HG03095 (cell line): Measurements from ENCODE around the gene ARMH3.

Experiments used
- ATAC-seq: cut with Tn5 transposase; IDR thresholded peaks from one replicate; pipeline ENCODE4 v1.9.1; 2021; ENCODE audit warnings: moderate library complexity; ENCODE audit not compliant: unreplicated experiment

Gene ARMH3

DNA sequence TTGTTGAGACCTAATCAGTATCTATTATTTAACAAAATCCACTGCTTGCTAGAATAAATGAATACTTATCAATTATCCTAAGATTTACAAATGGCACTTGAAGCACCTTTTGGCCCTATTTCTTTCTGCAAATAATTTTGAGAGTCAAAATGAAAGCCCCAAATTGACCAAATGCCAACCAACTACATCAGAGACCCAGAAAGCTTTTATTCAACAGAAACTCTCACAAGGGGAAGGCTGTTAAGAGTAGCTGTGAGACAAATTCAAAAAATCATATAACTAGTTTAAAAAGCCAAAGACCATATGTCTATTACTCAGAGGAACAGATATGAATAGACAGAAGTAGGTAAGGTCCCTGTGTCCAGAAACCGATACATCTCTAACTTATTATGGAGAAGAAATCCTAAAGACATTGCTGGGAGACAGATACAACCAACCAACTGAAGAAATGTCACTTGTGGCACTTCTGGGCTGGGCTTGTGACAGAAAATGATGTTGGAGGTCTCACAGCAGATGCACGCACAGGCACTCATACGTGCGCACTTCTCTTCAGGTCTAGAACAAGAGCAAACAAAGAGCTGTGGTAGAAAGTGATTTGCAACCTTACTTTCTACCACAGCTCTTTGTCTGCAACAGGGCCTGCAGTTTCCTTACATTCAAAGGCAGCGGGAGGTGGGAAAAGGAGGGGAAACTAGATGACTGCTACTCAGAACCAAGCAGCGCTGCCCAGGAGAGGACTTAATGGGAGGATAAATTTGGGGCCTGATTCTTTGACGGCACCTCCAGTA is 153.7 kb downstream of the ARMH3 start:
- peak; percentile 46 for ATAC-seq

DNA sequence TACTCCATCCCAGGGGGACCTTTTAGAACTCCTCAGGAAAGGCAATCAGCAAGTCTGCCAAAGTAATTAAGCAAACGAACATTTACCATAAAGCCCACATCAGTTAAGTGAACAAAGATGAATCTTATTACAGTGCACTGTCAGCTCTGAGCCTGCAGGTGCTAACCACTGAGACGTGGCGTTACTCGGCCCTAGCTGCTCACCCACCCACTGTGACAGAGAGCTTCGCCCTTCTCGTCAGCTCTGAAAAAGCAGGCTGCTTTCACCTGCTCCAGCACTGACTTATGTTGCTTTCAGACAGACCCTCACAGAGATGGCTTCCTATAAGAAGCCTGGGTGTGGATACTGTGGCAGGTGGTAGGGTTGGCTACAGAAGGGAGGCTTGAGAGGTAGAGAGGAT is 154.6 kb downstream of the ARMH3 start:
- peak; percentile 48 for ATAC-seq

DNA sequence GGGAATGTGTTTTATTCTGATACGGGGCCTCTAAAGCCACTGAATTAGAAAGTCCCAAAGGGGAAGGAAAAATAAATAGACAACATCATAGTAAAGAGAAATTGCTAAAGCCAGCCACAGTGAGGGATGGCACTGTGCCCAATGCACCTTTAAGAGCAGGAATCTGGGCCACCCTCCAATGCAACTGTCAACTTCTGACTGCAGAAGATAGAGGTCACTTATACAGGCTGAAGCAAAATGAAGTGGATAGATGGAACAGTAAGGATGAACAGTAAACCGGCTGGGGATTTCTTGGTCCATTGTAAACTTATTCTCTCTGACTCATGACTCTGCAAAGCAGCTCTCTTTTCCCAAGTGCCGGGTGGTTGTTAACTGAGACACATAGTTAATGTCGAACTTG is 158.3 kb downstream of the ARMH3 start:
- no peak for ATAC-seq

DNA sequence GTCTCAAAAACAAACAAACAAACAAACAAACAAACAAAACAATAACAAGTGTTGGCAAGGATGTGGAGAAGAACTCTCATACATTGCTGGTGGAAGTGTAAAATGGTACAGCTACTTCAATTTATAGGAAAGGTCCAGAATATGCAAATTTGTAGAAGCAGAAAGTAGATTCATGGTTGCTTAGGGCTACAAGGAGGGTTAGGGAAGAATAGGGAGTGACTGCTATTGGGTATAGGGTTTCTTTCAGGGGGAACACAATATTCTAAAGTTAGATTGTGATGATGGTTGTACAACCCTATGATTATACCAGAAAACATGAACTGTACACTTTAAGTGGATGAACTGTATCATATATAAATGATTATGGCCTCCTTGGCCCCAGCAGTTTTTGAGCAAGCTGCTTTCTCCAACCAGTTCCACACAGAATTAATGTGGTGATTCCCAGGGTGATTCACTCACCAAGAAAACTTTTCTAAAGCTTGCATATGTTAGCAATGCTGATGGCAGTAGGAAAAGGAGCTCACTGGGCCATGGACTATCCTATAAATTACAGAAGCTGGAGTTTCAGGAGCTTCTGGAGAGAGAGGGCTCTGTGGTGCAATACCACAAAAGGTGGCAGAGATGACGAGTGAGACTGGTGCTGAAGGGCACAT is 159.6 kb downstream of the ARMH3 start:
- ATAC-seq = no peak

DNA sequence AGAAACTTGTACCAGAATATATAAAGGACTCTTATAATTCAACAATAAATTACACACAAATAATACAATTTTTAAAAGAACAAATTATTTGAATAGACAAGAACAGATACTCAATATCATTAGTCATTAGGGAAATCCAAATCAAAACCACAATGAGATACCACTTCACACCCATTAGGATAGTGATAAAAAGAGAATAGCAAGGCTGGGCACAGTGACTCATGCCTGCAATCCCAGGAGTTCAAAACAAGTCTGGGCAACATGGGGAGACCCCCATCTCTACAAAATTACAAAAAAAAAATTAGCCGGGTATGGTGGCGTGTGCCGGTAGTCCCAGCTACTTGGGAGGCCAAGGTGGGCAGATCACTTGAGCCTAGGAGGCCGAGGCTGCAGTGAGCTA is 160.2 kb downstream of the ARMH3 start:
- ATAC-seq = no peak

DNA sequence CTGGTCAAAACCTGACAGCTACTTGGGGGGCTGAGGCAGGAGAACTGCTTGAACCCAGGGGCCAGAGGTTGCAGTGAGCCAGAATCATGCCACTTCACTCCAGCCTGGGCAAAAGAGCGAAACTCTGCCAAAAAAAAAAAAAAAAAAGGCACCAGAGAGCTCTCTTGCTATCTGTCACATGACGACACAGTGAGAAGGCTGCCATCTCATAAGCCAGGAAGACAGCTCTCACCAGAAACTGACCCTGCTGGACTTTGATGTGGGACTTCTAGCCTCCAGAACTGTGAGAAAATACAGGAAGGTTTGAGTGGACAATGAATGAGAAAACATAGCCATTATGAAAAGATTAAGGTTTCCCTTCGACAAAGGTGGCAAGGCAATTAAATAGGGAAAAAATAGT is 161.2 kb downstream of the ARMH3 start:
- no peak for ATAC-seq

DNA sequence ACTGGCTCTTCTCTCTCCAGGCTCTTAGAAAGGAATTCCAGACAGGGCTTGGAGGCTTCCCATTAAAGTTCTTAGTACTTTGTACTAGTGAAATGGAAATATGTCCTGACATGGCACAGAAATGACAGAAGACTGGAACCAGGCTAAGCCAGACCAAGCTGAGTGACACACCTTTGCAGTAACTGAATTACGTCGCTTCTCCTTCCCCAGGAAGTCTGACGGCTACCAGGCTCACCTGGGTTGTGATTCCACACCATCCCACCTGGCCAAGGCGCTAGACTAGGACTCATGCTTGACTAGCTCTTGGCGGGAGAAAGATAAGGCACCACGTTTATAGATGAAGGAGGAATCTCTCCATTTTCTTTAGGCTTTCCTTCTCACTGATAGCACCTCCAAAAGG is 161.7 kb downstream of the ARMH3 start:
- no peak for ATAC-seq

DNA sequence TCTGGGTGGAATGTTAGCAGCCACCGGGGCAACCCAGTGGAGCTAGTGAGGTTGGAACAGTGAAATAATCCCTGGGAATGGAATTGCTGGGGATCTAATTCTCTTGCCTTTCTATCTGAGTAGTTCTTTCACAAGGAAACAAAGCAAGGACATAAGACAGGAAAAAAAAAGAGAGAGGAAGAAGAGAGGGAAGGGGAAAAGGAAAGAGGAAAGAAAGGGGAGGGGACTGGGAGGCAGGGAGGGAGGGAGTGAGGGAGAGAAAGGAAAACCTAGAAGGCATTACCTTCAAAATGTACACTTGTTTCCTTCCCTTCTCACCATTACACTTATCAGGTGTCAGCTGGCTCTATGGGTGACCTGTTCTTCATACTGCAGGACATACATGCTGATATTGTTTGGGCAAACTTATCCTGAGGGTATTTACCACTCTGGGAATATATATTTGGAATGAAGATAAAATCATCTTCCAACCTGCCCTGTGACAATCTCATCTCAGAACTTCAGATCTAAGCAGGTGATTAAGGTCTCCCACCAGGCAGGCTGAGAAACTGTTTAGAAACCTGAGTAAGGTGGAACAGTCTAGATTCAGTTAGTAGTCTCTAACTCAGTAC is 162.4 kb downstream of the ARMH3 start:
- no peak for ATAC-seq

DNA sequence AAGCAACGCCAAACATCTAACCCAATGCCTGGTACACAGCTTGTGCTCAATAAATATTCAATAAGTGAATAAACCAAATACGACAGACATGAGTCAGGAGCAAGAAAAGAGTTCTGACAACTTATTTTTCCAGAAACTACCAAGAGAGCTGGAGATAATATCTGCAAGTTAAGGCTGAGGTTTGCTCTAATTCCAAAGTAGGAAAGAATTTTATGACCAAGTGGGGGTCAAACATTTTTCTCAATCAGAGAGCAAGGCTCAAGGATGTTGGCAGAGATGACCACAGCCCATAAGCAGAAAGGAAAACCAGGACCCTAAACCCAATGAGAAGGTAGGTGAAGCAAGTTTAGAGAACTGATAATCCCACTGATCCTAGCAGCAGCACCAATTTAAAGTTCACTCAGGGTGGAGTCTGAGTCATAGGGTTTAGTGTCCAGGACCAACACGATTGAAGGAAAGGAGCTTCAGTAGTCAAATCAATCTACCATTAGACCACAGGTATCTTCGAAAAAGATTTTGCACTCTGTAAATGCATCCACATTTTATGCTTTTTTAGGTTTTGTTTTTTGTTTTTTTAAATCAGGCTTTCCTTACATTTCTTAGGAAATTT is 163.1 kb downstream of the ARMH3 start:
- ATAC-seq = no peak

DNA sequence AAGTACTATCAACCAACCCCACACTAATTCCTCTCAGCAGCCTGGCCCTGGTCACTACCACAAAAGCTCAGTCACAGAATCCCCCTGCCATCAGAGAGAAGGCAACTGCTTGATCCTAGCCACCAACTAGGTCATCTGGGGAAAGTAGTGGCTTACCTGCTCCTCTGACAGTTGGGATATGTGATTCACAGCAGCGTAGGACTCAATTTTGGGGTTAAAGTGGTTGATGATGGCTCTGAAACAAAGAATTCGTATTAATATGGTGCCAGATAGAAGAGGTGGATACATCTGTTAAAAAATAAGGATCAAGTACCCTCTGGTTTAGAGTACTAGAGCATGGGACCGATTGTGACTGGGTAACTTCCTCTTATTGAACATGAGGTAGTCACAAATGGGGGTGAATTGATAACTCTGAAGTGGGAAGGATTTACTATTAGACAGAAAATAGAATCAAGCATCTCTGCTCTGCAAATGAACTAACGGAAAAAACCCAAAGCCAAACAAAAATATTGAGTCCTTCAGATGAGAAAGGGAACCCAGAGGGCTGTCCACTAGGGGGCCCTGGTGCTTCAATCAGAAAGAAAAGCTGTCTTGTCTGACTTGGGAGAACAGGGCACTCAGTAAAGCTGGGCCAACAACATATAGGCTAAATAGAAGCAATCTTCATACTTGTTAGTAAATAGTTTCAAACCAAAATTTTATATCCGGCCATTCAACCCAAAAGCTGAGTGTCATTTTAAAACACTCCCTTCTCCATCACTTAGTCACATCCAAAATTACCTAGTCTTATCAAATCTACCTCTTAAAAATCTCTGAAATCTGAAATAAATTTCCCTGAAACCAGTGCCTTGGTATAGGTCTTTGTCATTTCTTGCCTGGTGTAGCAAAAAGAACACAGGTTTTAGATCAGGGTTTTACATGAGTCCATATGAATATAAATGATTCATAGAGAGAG is 166.4 kb downstream of the ARMH3 start:
- peak; percentile 54 for ATAC-seq

DNA sequence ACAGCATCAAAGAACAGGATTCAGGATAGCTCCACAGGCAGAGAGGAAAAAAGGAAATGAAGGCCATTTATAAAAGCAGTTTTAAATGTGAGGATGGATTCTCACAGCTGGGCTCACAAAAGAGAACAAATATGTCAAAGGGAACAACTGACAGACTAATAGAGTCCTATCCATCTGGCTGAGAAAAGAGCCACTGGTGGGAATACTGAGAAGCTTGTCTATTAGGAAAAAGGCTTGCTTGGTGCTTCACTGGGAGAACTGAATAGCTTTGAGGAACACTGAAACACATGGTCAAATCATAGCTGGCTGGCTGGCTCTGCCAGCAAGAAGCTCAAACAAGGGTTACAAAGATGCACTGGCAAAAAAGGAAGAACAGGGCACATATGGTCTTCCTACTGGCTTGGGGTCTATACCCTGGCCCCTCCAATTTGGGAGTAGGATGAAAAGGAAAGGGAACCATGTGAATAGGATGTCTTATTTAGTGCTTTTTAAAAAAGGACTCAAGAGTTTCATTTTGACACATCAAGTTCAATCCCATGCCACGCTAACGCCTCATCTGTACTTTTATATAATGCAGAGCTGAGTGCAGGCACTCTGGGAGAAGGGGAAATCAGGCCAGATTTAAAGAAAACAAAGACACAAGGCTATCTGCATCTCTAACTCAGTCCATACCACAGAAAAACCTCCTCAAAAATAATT is 167.6 kb downstream of the ARMH3 start:
- no peak for ATAC-seq

DNA sequence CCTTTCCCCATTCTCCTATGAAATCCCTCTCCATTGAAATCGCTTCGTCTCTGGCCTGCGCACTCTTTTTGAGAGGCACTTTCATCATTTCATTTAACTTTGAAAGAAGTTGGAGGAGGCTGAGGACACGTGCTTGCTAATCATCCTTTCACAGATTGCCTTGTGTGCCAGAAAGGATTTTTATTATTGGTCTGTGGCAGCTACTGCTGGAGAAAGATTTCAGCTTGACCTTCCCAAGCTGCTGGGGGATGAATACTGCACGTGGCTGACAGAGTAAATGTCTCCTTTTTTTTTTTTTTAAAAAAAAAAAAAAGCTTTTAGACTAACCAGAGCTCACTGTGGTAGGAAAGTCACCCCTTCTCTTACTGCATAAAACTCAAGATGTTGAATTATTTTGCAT is 168.2 kb downstream of the ARMH3 start:
- no peak for ATAC-seq

DNA sequence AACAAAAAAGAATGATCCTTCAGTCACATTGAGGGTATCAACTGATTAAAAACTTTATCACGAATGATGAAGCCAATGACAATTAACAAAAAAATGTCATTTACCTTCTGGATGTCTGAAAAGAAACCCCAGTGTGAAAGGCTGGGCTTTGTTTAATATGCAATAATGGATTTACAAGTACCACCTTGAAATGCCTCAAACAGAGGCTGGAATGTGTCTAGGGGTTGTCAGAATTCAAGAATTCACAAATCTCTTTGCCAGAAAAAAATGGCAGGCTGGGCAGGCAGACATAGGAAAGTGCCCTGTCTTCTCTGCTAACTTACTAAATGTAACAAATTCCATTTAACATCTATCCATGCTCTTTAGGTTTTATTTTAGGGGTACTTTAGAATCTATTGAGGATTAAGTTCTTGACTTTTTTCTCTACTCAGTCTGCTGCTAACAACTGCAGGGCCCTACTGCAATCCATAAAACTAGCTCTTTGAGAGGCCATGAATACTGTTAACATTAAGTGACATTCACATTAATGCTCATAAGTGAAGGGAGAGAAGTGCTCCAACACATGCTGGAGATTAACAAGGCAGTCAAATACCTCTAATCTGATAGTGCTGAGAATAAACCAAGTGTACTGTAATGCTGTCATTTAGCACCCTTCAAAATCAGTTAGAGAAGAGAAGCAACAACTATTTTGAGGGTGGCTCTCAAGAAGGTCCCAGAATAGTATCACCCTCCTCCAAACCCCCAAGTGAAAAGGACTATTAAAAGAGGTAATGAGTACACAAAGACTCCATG is 169.3 kb downstream of the ARMH3 start:
- no peak for ATAC-seq

DNA sequence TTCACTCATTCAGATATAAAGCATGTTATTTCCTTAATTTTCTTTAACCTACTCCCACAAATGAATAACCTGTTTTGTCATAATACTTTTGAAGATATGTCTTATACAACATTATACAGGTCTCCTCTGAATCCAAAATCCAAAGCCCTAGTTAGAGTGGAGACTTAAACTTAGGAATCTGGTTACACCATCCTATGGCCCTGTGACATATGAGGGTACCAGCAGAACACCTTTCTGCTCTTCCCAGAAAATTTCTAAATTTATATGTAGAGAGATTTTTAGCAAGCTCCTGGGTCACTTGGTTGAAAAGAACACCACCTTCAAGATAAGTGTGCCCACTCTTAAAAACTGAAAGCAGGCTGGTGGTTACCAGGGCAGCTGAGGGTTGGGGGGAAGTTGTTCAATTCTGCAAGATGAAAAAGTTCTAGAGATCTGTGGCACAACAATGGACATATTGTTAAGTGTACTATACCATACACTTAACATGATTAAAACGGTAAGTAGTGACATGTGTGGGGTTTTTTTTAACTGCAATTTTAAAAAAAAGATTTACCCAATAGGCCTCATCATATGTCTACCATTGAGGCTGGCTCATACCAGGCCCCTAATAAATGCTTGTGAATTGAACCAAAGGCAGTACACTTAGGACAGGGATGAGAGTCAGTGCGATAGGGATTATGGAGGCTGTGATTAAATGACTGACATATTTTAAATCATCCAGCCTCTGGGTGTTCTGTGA is 174.8 kb downstream of the ARMH3 start:
- no peak for ATAC-seq

DNA sequence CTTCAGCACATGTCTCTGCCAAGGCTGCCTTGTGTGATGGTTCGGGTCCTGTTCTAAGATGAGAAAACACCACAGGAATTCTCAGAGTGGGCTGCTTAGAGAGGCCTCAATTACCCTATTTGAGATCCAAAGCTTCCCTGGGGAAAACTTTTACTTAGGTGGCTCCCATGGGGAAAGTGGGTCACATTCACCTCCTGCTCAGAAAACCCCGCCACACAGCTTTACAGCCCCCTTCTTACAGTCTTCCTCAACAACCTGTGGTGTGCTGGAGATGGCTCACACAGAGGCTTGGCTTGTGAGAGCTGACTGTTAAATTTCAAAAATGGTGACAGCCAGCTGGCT is 175.8 kb downstream of the ARMH3 start:
- ATAC-seq = no peak

DNA sequence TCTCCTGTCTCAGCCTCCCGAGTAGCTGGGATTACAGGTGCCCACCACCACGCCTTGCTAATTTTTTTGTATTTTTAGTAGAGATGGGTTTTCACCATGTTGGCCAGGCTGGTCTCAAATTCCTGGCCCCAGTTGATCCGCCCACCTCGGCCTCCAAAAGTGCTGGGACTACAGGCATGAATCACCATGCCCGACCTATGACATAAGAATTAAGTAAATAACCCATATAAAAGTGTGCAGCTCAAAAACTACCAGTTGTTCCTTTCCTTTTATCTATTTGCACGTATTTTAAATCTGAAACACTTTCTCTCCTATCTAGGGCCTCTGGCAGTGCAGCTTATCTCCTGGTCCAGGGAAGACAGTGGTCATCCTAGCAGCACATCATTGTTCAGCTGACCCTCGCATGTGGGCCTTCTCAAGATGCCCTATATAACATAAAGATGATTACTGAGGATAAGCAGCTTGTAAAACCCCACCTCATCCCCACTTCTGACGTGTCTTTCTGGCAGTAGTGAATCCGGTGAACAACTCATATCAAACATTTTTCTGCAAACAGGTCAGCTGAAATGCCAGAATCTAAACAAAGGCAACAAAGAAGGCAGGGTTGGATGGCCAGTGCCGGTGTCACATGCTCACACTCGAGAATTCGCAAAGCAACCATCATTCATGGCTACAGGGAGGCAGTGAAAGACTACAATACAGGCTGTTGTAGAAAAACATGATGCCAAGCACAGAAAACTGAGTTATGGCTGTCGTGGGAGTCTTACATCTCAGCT is 176.3 kb downstream of the ARMH3 start:
- ATAC-seq = no peak

DNA sequence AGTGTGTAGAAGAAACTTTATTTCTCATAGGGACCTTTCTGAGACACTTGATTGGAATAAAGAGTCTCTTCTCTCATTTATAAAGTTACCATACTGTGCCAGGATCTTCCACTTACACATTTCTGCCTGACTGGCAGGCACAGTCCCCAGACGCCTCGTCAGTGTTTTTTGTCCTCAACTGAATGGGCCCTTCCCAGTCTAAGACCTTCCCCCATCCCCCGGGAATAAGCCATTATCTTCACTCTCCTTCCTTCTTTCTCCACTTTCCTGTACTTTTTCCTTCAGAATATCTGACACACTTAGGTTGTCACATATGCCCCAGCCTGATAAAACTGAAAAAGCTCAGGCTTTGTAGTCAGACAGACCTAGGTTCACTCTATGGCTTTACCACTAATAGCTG is 177.1 kb downstream of the ARMH3 start:
- ATAC-seq = no peak

DNA sequence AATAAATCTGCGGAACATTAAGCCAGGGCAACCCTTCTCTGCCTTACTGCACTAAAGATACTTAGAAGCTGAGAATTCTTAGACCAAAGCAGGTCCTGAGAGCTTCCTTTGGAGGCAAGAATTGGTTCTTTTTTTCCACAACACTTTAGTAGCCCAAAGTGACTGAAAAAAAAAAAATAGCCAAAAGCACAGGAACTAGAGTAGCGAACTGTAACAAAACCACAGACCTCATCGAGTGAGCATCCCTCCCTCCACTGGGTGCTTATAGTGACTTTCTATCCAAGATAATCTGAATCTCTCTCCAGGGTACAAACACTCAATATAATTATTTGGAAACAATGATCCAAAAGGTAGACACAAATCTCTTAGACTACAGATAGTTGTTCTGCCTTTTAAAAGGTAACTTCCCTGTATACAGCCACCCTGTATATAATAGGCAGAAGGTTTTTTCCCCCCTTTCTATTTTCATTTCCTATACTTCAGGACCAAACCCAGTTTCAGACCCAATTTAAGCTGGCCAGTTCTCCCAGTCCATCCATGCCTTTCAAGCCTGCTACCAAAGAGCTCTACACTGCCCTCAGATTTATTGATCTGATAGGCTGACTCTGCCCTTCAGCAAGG is 180.8 kb downstream of the ARMH3 start:
- ATAC-seq = no peak
